Cardiac fibroblast (primary cell): Measurements from ENCODE around the gene SPEM2.
A peak's percentile ranks its signal among the peaks of the same experiment; 100 is the strongest.

ENCODE experiments used
- DNase-seq, 2 donors: peaks; one replicate each; pipeline versions ENCODE4 v3.0.0 to v3.0.0-alpha.2; 2010; ENCODE audit warnings: low read depth in 2 of 2
- H3K4me3 ChIP-seq, 2 donors: replicated peaks in 1 of 2; 1 replicate in 1 of 2; 2 replicates in 1 of 2; pipeline ENCODE4 v1.5.1; 2011; ENCODE audit warnings: low read depth in 2 of 2, low read length in 2 of 2, mild to moderate bottlenecking in 2 of 2, moderate library complexity in 1 of 2
- TF ChIP-seq, protein P1 (sequence below): IDR thresholded peaks from one replicate; pipeline ENCODE4 v1.5.1; 2011; ENCODE audit warnings: low read depth, mild to moderate bottlenecking, low read length, inconsistent platforms

SPEM2 gene

DNA sequence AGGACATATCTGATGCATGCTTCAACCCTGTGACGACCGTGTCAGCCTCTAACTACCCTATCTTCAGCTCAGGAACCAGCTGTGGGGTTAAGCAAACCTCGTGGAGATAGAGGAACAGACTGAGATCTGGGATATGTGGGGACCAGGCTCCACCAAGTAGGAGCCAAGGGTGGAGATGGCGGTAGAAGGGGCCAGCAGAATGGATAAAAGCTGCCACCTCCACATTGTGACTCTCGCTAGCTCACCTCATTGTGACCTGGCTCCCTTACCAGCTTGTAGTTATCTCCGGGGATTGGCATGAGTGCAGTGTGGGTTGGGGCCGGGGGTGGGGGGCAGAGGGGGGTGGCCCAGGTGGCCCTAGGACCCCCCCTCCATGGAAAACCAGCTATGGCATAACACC lies at the start of gene SPEM2:
Gene SPEM2, plus strand, starts transcription at position 301 of the 400 bp plus-strand sequence. Its CDS starts 73 bp downstream, at position 374.
- TF ChIP-seq, protein P1, sequence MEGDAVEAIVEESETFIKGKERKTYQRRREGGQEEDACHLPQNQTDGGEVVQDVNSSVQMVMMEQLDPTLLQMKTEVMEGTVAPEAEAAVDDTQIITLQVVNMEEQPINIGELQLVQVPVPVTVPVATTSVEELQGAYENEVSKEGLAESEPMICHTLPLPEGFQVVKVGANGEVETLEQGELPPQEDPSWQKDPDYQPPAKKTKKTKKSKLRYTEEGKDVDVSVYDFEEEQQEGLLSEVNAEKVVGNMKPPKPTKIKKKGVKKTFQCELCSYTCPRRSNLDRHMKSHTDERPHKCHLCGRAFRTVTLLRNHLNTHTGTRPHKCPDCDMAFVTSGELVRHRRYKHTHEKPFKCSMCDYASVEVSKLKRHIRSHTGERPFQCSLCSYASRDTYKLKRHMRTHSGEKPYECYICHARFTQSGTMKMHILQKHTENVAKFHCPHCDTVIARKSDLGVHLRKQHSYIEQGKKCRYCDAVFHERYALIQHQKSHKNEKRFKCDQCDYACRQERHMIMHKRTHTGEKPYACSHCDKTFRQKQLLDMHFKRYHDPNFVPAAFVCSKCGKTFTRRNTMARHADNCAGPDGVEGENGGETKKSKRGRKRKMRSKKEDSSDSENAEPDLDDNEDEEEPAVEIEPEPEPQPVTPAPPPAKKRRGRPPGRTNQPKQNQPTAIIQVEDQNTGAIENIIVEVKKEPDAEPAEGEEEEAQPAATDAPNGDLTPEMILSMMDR, result no peak
- no peak within 1 kb of the TSS for H3K4me3 ChIP-seq
- no peak for DNase-seq

DNA sequence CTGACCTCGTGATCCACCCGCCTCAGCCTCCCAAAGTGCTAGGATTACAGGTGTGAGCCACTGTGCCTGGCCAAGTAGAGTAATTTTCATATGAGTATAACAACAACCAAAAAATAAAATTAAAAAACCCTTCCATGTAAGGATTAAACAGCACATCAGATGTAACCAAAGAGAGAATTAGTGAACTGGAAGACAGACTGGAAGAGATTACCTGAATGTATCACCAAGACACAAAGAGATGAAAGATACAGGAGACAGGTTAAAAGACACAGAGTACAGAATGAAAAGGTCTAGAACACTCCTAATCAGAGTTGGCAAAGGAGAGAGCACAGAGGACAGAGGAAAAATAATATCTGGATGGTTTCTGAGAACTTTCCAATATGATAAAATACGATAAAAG lies 46.3 kb upstream of the SPEM2 start:
- no peak for DNase-seq
- TF ChIP-seq, protein P1, result no peak
- H3K4me3 ChIP-seq, result no peak overlapping the region

DNA sequence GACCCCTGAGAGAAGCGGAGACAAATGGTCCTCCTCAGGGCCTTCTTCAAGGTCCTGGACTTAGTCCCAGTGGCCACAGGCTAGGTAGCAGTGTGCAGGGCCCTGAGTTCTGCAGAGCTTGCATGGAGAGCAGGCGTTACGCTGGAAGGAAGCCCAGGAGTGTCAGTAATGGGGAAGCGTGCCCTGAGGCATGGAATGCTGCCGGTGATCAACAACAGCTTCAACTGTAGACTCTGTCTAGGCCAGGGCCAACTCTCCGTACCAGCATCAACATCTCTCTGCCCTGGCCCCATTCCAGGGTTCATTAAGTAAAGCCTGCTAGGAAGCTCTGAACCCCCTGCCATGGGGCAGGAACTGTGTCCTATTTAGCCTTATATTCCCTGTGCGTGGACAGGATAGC lies 45.1 kb upstream of the SPEM2 start:
- DNase-seq, result peak in 1 of 2 donors; percentile 75
- no peak overlapping the region for H3K4me3 ChIP-seq
- TF ChIP-seq, protein P1, result no peak

DNA sequence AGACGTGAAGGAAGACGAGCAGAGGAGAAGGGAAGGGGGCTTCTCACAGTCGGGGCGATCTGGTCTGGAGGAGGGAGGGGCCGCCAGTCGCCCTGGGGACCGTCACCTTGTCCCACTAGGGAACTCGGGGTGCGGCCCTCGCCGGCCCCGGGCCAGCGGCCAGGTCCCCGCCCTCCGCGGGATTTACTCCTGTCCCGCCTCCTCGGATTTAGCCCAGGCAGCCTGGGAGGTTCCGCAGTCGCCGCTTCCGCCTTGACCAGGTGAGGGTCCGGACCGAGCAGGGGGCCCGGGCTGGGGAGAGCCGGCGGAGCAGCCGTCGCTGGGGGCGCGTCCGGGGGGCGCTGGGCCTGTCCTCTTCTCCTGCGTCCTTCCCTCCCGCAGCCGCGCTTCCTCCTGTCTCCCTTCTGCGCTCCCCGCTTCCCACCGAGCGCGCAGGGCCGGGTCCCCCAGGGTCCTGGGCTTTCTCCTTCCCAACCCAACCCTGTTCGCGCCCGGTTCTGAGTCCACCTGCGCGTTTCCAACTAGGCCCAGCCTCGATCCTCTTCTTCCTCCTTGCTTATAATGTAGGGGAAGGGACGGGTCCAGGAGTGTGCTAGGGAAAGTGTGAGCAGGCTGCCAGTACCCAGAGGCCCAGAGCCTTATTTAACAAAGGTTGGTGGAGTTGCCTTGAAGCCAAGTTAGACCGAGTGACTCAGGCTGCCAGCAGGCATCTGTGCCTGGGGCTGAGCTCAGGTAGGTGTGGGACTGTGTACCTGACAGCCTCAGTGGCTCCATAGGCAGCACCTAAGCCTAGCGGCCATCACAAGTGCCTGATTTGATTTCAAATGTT lies 44.3 kb upstream of the SPEM2 start, which contains the start of gene TNK1:
Gene TNK1, plus strand, starts transcription at position 235 of the 829 bp plus-strand sequence. CDS start 1,838 bp downstream, outside the sequence.
- TF ChIP-seq, protein P1, result no peak
- no peak for DNase-seq
- H3K4me3 ChIP-seq, result peak within 1 kb of the TSS; percentile 25 to 30

DNA sequence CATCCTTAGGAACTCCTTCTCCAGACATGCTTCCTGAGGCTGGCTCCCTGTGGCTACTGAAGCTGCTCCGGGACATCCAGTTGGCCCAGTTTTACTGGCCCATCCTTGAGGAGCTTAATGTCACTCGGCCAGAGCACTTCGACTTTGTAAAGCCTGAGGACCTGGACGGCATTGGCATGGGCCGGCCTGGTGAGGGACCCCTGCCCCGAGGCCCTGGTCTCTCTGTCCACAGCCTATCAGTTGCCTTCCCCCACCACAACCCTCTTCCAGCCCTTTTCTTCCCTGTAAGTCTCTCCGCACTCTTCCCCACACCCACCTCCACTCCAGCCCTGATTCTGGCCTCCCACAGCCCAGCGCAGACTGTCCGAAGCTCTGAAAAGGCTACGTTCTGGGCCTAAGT lies 42.5 kb upstream of the SPEM2 start:
- no peak overlapping the region for H3K4me3 ChIP-seq
- TF ChIP-seq, protein P1, result no peak
- no peak for DNase-seq

DNA sequence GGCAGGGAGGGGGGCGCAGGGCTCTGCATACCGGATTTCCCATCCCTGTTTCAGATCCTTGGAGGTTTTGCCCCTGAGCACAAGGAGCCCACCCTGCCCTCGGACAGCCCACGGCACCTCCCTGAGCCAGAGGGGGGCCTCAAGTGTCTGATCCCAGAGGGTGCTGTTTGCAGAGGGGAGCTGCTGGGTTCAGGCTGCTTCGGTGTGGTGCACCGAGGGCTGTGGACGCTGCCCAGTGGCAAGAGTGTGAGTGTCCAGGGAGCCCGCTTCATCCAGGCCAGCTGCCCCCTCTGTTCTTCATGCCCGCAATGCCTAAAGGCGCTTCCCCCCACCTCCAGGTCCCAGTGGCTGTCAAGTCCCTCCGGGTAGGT lies 42.1 kb upstream of the SPEM2 start:
- H3K4me3 ChIP-seq, result no peak overlapping the region
- DNase-seq, result no peak
- TF ChIP-seq, protein P1, result no peak
